Osteocyte (in vitro differentiated cells): ENCODE data around the gene SCGB1C2. TPM values are rescaled to one million over a fixed set of nuclear protein-coding genes. Genes with fewer than 3 reads are reported as not detected.

Experiments used
- DNase-seq: peaks from one replicate; pipeline ENCODE4 v3.0.0; 2021; ENCODE audit warnings: mixed read lengths; ENCODE audit not compliant: unreplicated experiment; ENCODE audit errors: extremely low spot score
- H3K27ac Mint-ChIP-seq: one replicate; pipeline ENCODE4 v1.8.0; 2021; ENCODE audit warnings: mild to moderate bottlenecking, mixed read lengths; ENCODE audit not compliant: unreplicated experiment
- H3K27me3 Mint-ChIP-seq: one replicate; pipeline ENCODE4 v1.8.0; 2021; ENCODE audit warnings: mixed read lengths; ENCODE audit not compliant: unreplicated experiment
- H3K36me3 Mint-ChIP-seq: one replicate; pipeline ENCODE4 v1.8.0; 2021; ENCODE audit warnings: mixed read lengths; ENCODE audit not compliant: unreplicated experiment
- H3K4me1 Mint-ChIP-seq: one replicate; pipeline ENCODE4 v1.8.0; 2021; ENCODE audit warnings: mixed read lengths; ENCODE audit not compliant: unreplicated experiment
- H3K4me3 Mint-ChIP-seq: one replicate; pipeline ENCODE4 v1.8.0; 2021; ENCODE audit warnings: mild to moderate bottlenecking, moderate library complexity, mixed read lengths; ENCODE audit not compliant: unreplicated experiment
- H3K9me3 Mint-ChIP-seq: one replicate; pipeline ENCODE4 v1.8.0; 2021; ENCODE audit warnings: mixed read lengths; ENCODE audit not compliant: unreplicated experiment
- total RNA-seq: library from RNA; stranded (reverse); gene quantifications from 2 replicates; pipeline ENCODE4 v1.2.1, GENCODE V29; 2021
- TF ChIP-seq, protein P1 (sequence below): fragments of 200-600 bp; sonication (generic); IDR thresholded peaks from 2 replicates; pipeline ENCODE4 v1.5.0; 2021; ENCODE audit warnings: antibody characterized with exemption, mild to moderate bottlenecking, moderate library complexity

Gene SCGB1C2
- total RNA-seq, 1 donor from 2014 or later, result not detected

- H3K36me3 Mint-ChIP-seq, result no peaks in the 10 kb centered on the region
- peak; percentile 76 for DNase-seq
- H3K4me1 Mint-ChIP-seq, result peaks cover 2% of the 10 kb centered on the region
- H3K4me3 Mint-ChIP-seq, result no peak overlapping the region
- H3K27me3 Mint-ChIP-seq, result peaks cover 3% of the 10 kb centered on the region
- no peaks in the 10 kb centered on the region for H3K9me3 Mint-ChIP-seq
- TF ChIP-seq, protein P1, sequence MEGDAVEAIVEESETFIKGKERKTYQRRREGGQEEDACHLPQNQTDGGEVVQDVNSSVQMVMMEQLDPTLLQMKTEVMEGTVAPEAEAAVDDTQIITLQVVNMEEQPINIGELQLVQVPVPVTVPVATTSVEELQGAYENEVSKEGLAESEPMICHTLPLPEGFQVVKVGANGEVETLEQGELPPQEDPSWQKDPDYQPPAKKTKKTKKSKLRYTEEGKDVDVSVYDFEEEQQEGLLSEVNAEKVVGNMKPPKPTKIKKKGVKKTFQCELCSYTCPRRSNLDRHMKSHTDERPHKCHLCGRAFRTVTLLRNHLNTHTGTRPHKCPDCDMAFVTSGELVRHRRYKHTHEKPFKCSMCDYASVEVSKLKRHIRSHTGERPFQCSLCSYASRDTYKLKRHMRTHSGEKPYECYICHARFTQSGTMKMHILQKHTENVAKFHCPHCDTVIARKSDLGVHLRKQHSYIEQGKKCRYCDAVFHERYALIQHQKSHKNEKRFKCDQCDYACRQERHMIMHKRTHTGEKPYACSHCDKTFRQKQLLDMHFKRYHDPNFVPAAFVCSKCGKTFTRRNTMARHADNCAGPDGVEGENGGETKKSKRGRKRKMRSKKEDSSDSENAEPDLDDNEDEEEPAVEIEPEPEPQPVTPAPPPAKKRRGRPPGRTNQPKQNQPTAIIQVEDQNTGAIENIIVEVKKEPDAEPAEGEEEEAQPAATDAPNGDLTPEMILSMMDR, result no peak
- no peak overlapping the region for H3K27ac Mint-ChIP-seq
Measured at GRCh38 chr17:144936-145670, 7.7 kb downstream of the SCGB1C2 start.

DNA sequence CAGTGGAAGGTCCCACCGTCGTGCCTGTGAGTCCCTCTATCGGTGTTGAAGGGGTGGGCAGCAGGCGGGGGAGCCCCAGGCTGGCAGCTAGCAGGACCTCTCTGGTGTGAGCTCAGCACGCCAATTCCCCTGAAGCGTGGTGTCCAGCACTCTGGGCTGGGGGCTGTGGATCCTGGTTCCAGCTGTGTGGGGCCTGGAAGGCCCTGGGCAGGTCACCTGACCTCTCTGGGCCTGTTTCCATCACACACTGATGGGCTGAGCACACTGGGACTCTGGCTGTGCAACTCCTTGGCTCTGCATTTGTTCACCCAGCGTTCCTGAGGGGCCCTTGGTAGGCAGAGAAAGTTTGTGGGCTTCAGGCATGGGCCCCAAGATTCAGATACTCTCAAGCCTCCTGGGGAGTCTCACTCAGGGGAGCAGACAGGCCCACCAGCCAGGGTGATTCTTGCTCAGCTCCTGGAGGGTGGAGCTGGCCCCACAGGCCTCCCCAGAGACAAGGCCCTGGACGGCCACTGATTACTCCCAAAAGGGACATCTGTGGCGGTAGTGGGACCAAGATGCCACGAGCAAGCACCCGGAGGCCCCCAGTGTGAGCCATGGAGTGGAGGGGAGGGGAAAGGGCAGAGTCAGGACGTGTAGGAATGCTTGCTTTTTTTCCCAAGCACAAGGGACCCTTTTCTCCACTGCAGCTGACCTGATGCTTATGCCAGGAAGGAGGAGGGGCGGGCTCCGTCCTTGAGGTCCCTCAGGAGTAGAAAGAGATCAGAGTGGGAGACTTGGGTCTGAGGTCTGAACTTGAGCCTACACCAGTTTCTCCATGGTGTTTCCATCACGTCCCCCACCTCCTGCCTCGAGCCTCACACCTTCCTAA, 8.5 kb downstream of the SCGB1C2 start:
- TF ChIP-seq, protein P1, result no peak
- peaks cover 2% of the 10 kb centered on the region for H3K4me1 Mint-ChIP-seq
- H3K36me3 Mint-ChIP-seq, result no peaks in the 10 kb centered on the region
- DNase-seq, result peak; percentile 66
- no peaks in the 10 kb centered on the region for H3K9me3 Mint-ChIP-seq
- H3K4me3 Mint-ChIP-seq, result no peak overlapping the region
- no peak overlapping the region for H3K27ac Mint-ChIP-seq
- H3K27me3 Mint-ChIP-seq, result peaks cover 8% of the 10 kb centered on the region

DNA sequence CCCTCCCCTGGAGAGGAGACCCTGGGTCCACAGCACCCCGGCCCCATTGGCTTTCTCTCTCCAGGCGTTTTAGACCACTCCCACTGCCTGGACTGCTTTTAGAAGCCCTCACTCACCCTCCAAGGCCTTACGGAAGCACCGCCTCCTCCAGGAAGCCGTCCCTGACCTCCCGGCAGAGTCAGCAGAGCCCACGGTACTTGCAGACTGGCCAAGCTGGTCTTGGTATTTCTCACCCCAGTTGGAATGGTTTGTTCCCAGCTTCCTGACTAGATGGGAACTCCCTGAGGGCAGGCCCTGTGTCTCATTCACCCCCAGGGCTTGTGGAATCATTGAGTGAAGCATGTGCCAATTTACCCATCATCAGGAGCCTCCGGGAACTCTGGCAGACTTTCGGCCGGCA, 9.2 kb downstream of the SCGB1C2 start:
- Mint-ChIP-seq H3K9me3 (no peaks in the 10 kb centered on the region), H3K36me3 (no peaks in the 10 kb centered on the region), H3K4me3 (no peak overlapping the region), H3K4me1 (peaks cover 2% of the 10 kb centered on the region), H3K27me3 (peaks cover 15% of the 10 kb centered on the region), H3K27ac (no peak overlapping the region)
- TF ChIP-seq, protein P1, result no peak
- DNase-seq, result no peak

DNA sequence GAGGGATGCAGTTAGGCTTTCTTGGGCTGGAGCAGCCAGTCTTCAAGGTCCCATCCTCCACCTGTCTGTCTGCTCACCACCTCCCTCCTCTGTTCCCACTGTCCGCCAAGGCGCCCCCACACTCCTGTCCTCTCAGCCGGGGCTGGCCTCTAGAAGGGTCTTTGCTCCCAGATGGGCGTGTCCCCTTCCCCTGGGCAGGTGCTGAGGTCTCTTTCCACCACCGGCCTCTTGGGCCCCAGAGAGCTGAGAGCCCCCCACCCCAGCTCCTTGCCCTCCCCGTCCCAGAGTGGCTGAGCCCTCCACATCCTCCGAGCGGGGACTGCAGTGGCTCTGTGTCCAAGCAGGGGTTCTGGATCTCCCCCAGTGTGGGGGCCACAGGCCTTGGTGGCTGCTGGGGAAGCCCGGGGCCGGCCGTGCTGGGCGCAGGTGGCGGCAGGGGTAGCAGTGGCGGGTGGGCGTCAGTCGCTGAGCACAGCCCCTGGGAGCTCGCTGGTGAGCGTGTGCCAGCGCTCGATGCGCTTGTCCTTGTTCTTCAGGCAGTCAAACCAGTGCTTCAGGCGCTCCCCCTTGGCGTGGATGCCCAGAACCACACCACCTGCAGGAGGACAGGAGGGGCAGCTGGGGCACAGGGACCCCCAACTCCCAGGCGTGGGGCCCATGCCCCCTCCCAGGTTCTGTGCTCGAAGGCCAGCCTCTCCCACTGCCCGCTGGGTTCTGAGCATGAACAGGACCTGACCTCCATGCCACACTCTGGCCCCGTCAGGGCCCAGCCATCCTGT, 9.8 kb downstream of the SCGB1C2 start:
- no peaks in the 10 kb centered on the region for H3K36me3 Mint-ChIP-seq
- peak; percentile 82 for DNase-seq
- TF ChIP-seq, protein P1, result no peak

More for the DNA sequence above, 9.8 kb downstream of the SCGB1C2 start:
- Mint-ChIP-seq H3K27me3 (peaks cover 18% of the 10 kb centered on the region), H3K4me3 (no peak overlapping the region), H3K9me3 (no peaks in the 10 kb centered on the region), H3K27ac (no peak overlapping the region), H3K4me1 (peaks cover 2% of the 10 kb centered on the region)
